Mononuclear cell (primary cell): ENCODE results near the gene RUNX1. TPM values are rescaled to one million over a fixed set of nuclear protein-coding genes. Genes with fewer than 3 reads are reported as not detected.

Source experiments
- H3K27me3 ChIP-seq: 2 replicates; pipeline ENCODE4 v1.6.0; 2011; ENCODE audit warnings: low read length, control low read depth; ENCODE audit not compliant: insufficient read depth
- H3K4me1 ChIP-seq: 2 replicates; pipeline ENCODE4 v1.5.1; 2011; ENCODE audit warnings: mild to moderate bottlenecking, low read length, control low read depth; ENCODE audit not compliant: insufficient read depth
- H3K4me3 ChIP-seq: 2 replicates; pipeline ENCODE4 v1.5.1; 2011; ENCODE audit warnings: mild to moderate bottlenecking, low read length, moderate library complexity
- H3K9me3 ChIP-seq: 2 replicates; pipeline ENCODE4 v1.5.1; 2011; ENCODE audit warnings: low read depth, mild to moderate bottlenecking, control low read depth, low read length
- total RNA-seq: library from RNA; depleted of rRNA; stranded (reverse); fragments of >200 nt; gene quantifications from one replicate; pipeline ENCODE4 v1.2.3, GENCODE V29; 2012

RUNX1 gene
- total RNA-seq, 1 donor: 51.2 TPM

DNA sequence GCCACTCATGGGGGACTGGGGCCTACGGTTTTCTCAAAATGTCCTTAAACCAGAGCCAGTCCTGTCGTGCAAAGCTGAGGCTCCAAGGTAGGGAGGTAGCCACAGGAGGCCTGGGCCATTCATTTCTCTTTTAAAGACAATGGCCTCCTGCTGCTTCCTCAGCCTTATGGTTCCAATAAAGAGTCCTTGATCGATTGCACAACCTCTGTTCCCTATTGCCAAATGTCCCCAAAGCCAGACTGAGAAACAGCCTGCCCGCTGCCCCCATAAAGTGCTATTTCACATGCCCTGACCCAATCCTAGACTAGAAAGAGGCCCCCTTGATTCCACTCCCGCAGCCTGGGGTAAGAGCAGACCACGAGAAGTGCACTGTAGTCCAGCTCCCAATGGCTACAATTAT is 213.6 kb downstream of the RUNX1 start:
- Histone ChIP-seq H3K4me3 (no peak overlapping the region), H3K27me3 (no peaks in the 10 kb centered on the region), H3K9me3 (no peaks in the 10 kb centered on the region), H3K4me1 (peaks cover 63% of the 10 kb centered on the region)

DNA sequence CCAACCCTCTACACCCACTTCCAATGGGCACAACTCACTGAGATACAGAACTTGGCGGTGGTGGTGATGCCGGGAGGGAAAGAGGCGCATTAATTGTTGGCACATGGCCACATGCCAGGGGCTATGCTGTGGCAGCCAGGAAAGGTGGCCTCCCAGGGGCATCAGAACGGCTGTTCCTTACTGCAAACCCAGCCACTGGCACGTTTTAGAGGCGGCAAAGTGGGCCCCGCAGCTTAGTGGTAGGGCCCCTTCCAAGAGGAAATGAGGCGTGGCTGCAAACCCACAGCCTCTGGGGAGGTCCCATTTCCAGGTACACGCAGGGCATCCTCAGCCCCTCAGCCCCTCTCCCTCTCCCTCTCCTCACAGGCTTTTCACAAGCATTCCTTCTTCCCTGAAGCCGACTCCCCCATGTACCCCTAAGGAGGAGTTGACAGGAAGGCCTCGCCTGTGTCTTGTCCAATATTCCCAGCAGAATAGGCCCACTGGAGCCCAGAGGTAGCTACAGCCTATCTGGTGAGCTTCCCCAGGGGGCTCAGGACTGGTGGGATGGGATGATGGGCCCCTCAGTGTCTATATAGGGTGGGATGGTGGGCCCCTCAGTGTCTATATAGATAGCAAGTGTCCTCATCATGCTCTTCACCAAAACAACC is 214.1 kb downstream of the RUNX1 start:
- no peaks in the 10 kb centered on the region for H3K27me3 ChIP-seq
- peaks cover 68% of the 10 kb centered on the region for H3K4me1 ChIP-seq
- no peak overlapping the region for H3K4me3 ChIP-seq
- H3K9me3 ChIP-seq: no peaks in the 10 kb centered on the region

DNA sequence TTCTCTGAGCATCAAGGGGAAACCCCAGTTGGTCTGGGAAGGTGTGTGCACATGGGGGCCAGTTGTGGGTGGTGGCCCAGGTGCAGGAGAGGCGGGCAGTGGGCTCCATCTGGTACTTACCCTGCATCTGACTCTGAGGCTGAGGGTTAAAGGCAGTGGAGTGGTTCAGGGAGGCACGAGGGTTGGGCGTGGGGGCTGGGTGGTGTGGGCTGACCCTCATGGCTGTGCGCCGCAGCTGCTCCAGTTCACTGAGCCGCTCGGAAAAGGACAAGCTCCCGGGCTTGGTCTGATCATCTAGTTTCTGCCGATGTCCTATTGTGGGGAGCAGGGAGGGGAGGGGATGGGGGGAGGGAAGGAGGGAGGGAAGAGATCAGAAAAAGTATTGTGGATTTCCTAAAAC is 214.8 kb downstream of the RUNX1 start:
- Histone ChIP-seq H3K4me3 (no peak overlapping the region), H3K27me3 (no peaks in the 10 kb centered on the region), H3K4me1 (peaks cover 66% of the 10 kb centered on the region), H3K9me3 (no peaks in the 10 kb centered on the region)

DNA sequence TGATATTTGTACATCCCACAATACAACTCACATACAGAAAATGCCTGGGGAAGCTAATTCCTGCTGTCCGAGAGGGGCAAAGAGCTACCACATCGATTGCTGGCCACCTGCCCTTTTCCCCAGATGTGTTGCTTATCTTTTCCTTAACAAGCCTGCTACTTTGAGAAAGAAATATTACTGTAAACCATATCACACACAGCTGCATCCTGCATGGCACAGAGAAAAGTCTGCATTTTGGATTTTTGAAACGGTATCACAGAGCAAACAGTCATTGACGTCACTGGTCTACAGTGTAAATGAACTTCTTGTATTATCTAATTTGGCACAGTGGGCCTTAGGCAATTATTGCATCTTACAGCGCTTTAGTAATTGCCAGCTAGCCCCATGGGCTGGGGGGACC is 215.6 kb downstream of the RUNX1 start:
- no peak overlapping the region for H3K4me3 ChIP-seq
- no peaks in the 10 kb centered on the region for H3K9me3 ChIP-seq
- peaks cover 64% of the 10 kb centered on the region for H3K4me1 ChIP-seq
- H3K27me3 ChIP-seq: no peaks in the 10 kb centered on the region

DNA sequence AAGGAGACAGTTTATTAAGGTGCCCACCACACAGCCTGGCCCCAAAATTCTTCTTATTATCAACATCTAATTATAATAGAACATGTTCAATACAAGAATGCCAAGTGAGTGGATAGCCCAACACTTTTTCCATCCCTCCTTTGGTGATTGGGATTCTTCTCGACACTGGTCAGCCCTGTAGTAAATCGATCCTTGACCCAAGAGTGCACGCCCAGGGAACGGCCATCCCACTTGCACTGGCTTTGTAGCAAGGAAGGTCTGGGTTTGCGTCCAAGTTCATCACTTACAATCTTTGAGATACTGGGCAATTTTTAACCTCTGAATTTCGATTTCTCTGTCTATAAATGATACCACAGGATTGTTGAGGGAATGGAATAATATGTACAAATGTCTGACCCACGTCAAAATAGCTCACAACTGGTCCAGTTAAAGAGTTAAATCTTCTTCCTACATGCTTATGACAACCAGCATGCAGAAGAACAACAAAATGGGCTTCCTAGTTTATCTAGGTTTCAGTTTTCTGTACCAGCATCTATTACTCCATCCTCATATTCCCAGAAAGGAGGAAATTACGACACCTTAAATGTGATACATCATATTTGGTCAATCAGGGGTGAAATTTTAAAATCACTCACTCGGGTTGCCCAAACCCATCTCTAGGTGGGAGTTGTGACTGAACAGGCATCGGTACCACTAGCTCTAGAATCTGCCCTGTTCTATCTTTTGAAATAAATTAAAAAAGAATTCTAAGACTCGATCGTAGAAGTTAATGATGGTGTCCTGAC is 218.5 kb downstream of the RUNX1 start:
- no peaks in the 10 kb centered on the region for H3K27me3 ChIP-seq
- H3K9me3 ChIP-seq: no peaks in the 10 kb centered on the region
- H3K4me1 ChIP-seq: peaks cover 64% of the 10 kb centered on the region
- H3K4me3 ChIP-seq: no peak overlapping the region

DNA sequence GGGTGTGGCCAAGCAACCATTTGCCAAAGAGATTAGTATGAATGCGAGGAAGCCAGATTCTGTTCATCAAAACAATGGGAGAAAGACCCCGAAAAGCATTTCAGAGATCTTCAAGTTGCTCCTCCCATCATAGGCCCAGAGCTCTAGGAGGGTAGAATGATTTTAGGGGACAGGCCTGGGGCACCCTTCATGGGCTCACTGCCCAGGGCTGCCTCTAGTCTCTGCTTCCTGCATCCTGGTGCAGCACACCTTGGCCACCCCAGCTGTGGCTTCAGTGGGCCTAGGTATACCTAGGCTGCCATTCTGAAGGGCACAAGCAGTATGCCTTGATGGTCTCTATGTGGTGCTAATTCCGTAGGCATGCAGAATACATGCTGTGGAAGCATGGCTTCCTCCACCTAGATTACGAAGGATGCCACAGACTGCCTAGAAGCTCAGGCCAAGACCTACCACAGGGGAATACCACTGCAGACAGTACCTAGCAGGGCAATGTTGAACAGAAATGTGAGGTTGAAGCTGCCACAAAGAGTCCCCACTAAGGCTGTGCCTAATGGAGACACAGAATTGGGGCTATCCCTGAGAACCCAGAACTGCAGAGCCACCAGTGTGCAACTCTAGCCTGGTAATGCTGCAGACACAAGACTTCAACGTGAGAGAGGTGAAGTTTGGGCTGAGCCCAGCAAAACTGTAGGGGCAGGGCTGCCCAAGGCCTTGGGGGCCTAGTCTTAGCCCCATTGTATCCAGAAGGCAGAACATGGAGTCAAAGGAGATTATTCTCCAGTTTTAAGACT is 221.5 kb downstream of the RUNX1 start:
- Histone ChIP-seq H3K9me3 (no peaks in the 10 kb centered on the region), H3K4me3 (no peak overlapping the region), H3K27me3 (no peaks in the 10 kb centered on the region), H3K4me1 (peaks cover 43% of the 10 kb centered on the region)

DNA sequence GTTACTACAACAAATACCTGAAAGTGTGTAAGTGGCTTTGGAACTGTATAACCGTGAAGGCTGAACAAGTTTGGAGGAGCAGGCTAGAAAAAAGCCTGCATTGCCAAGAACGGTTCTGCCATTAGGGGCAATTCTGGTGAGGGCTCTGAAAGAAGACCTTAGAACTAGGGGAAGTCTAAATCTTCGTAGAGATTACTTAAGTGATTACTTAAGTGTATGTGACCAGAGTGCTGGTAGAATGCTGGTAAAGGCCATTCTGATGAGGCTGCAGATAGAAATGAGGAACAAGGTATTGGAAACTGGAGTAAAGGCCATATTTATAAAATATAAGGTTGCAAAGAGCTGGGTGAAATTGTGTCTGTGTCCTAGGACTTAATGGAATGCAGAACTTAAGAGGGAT is 222.3 kb downstream of the RUNX1 start:
- H3K4me3 ChIP-seq: no peak overlapping the region
- no peaks in the 10 kb centered on the region for H3K9me3 ChIP-seq
- no peaks in the 10 kb centered on the region for H3K27me3 ChIP-seq
- H3K4me1 ChIP-seq: peaks cover 39% of the 10 kb centered on the region

DNA sequence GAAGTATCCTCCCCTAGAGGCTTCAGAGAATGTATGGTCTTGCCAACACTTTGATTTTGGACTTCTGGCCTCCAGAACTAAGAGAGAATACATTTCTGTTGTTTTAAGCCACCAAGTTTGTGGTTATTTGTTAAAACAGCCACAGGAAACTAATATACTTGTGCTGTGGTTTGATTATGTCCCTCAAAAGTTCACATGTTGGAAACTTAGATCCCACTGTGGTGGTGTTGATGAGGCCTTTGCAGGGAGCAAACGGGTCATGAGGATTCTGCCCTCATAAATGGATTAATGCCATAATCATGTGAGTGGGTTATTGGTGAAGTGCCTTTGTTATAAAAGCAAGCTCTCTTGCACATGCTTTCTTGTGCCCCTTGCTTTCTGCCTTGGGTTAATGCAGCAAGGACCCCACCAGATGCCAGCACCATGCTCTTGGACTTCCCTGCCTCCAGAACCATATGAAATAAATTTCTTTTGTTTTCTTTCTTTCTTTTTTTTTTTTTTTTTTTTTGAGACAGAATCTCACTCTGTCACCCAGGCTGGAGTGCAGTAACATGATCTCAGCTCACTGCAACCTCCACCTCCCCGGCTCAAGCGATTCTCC is 223.1 kb downstream of the RUNX1 start:
- Histone ChIP-seq H3K27me3 (no peaks in the 10 kb centered on the region), H3K4me3 (no peak overlapping the region), H3K9me3 (no peaks in the 10 kb centered on the region), H3K4me1 (peaks cover 34% of the 10 kb centered on the region)

DNA sequence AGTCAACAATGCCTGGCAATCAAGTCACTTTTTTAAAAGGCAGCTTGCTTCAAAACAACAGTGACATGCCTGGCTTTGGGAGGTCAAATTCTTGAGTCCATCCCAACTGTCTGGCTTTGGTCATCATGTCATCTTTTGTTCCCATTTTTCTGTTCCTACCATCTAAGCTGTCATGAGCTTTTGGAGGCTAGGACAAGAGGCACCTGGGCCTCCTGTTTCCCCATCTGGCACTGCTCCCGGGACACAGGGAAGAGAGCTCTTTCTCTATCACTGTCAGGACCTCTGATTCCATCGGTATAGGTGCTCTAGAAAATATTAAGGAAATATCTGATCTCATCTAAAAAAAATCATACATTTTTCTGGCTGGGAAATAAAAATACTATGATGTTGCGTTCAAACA is 224.0 kb downstream of the RUNX1 start:
- no peak overlapping the region for H3K4me3 ChIP-seq
- no peaks in the 10 kb centered on the region for H3K9me3 ChIP-seq
- no peaks in the 10 kb centered on the region for H3K27me3 ChIP-seq
- H3K4me1 ChIP-seq: peaks cover 25% of the 10 kb centered on the region

DNA sequence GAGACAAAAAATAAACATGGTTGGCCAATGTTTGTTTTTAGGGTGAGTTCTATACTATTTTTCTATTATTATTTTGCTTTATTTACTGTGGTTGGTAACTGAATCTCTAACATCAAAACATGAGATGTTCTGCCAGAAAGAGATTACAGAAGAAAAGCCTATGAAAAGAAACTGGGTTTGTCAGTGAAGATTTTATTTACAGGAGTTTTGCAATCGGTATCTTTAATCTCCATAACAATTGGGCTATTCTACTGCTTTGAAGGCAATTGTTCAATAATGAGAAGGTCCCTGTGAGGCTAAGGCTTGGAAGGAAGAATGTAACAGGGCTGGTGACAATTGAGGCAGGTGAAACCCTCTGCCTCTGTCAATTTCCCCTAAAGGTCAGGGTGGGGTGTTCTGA is 224.8 kb downstream of the RUNX1 start:
- Histone ChIP-seq H3K9me3 (no peaks in the 10 kb centered on the region), H3K27me3 (no peaks in the 10 kb centered on the region), H3K4me1 (peaks cover 22% of the 10 kb centered on the region), H3K4me3 (no peak overlapping the region)

DNA sequence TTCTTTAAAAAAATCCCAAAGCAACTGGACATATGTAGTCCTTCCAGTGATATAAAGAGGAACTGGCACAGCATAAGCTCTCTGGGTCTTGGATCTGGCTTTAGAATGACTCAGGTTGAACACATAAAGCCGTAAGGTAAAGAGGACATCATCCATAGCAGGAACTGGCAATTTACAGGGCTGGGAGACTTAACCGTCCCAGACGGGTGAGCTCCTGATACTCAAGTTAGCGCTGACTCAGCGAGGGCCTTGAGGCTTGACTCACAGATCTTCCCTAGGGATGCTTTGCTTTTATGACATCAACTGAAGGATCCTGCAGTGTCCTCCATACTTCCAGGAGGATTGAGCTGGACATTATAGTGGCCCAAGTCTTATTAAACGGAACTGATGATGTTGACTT is 226.2 kb downstream of the RUNX1 start:
- Histone ChIP-seq H3K4me1 (peaks cover 16% of the 10 kb centered on the region), H3K9me3 (no peaks in the 10 kb centered on the region), H3K27me3 (no peaks in the 10 kb centered on the region), H3K4me3 (no peak overlapping the region)

DNA sequence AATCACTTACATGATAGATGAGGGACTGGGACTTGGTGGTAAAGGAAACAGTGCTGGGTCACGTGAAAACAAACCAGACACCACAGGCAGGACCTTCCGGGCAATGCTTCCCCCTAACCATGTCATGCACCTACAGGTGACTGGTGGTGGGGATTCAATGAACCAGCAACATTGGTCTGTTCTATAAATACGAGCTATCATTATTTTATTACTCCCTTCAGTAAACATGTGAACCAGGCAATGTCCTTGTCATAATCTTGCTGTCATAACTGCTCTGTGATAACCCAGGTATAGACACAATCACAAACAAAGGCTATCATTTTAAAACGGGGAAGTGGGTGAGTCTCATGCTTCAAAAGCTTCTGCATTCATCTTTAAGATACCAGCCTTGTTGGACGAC is 226.9 kb downstream of the RUNX1 start:
- peaks cover 8% of the 10 kb centered on the region for H3K4me1 ChIP-seq
- no peaks in the 10 kb centered on the region for H3K9me3 ChIP-seq
- H3K4me3 ChIP-seq: no peak overlapping the region
- H3K27me3 ChIP-seq: no peaks in the 10 kb centered on the region

DNA sequence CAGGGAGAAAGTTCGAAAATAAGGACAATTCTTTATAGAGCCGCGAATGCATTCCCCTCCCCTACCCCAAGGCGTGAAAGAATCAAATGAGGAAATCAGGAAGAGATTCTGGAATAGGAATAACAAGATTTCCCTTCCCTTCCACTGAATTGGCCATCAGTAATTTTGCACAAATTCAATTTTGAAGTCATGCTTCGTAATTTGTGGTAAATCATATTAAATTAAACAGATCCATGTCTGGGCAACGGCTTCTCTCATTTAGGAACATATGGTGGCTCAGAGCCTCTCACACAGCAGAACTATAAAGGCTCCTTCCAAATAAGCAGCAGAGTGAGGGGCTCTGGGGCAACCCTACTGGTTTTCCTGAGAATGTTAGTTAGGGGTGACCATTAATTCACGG is 227.4 kb downstream of the RUNX1 start:
- Histone ChIP-seq H3K9me3 (no peaks in the 10 kb centered on the region), H3K4me3 (no peak overlapping the region), H3K27me3 (no peaks in the 10 kb centered on the region), H3K4me1 (peaks cover 4% of the 10 kb centered on the region)

DNA sequence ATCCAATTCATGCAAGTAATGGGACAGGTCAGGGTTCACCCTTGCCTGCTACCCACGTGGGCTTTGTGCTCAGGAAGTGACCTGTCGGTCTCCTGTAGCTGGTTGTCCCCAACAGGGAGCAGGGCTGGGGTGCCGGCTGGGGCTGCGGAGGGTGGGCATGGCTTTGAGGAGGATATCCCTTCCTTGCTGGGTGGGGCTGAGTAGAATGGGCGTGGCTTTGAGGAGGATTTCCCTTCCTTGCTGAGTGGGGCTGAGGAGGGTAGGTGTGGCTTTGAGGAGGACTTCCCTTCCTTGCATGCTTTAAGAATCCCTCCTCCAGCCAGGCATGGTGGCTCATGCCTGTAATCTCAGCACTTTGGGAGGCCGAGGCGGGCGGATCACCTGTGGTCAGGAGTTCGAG is 229.1 kb downstream of the RUNX1 start:
- no peaks in the 10 kb centered on the region for H3K27me3 ChIP-seq
- no peak overlapping the region for H3K4me3 ChIP-seq
- H3K9me3 ChIP-seq: no peaks in the 10 kb centered on the region
- H3K4me1 ChIP-seq: no peaks in the 10 kb centered on the region

DNA sequence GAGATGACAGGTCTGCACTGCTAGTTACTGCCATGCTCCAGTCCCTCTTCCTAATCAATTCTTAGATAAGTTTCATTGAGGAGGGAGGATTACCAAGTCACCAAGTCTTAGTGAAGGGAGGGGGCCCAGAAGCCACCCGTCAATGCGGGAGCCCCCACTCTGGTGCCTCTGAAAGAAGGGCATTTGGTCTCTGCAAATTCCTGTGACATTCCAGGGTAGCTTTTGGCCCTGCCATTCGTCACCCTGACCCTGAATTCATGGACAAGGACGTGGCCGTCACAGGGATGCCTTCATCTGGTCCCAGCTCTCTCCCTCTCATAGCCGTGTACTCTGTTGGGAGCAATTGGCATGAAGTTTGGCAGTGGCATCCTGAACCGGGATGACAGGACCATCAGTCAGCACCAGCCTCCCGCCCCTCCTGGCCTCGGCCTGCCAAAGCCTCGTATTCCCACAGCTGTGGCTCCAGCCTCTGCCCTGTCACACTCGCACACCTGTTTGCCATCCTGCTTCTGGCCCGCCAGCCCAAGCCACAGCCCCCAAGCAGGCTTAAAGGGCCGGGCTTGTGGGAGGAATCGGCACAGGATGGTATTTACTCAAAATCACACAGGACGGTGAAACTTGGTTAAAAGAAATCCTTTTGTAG is 229.6 kb downstream of the RUNX1 start:
- Histone ChIP-seq H3K9me3 (no peaks in the 10 kb centered on the region), H3K4me1 (peaks cover 2% of the 10 kb centered on the region), H3K27me3 (no peaks in the 10 kb centered on the region), H3K4me3 (no peak overlapping the region)
